Measurements from ENCODE around the gene MAK.
"Not testable (repeated sequence)": the region's sequence is repeated elsewhere in the genome, so short reads cannot be mapped to it uniquely, and the experiment has no call there.

The MAK gene

DNA sequence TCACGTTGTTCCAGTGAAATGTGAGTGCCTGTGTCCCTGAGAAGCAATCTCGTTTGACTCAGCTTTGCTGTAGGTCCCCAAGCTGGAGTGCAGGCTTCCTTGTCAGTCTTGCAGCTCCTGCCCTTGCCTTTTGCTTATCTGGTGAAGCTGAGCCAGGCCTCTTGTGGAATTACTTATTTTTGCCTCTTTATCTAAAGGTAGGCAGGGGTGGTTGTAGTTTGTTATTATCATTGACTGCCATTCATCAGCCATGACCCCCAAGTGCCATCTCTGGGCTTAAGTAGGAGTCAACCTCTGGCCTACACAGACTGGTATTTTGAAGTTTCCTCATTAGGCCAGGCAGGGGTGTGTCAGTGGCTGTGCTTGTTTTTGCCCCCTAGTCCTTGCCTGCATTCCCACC lies 88.6 kb downstream of the MAK start:
- no peak overlapping the region for H3K4me3 ChIP-seq (ENCODE audit: low read depth, low read length)
- TF ChIP-seq CTCF (IDR thresholded peaks at IDR 0.05; ENCODE audit: borderline replicate concordance, insufficient read depth, low read depth, low read length), result no peak

- no peak for TF ChIP-seq CTCF (IDR thresholded peaks at IDR 0.05; ENCODE audit: borderline replicate concordance, insufficient read depth, low read depth, low read length)
- H3K4me3 ChIP-seq (ENCODE audit: low read depth, low read length), result peak within 1 kb of the TSS; percentile 55
These were observed 90.9 kb downstream of the MAK start, which contains the start of gene TMEM14B for GRCh38 chr6:10747251-10747972. Gene TMEM14B, plus strand, starts transcription at chr6:10747805. Its CDS starts 1,441 bp downstream, at chr6:10749246.

GRCh38 chr6:10746915-10747250 lies 91.5 kb downstream of the MAK start:
- H3K4me3 ChIP-seq (ENCODE audit: low read depth, low read length), result peak overlapping the region; percentile 55
- TF ChIP-seq CTCF (IDR thresholded peaks at IDR 0.05; ENCODE audit: borderline replicate concordance, insufficient read depth, low read depth, low read length), result no peak

DNA sequence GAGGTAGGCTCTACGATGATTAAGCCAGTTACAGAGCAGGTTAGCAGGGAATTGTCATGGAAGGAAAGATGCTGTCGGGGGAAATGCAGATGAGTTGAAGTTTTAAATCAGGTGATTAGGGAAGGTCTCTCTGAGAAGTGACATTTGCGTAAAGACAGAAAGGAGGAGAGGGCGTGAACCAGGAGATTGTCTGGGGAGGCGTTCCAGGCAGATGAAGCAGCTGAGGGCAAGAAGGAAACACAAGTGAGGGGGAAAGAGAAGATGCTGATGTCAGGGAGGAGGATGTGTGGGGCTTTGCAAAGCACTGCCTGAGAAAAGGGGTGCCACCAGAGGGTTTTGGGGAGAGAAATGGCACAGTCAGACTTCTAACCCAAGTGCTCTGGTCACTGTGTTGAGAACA lies 93.2 kb downstream of the MAK start:
- no peak overlapping the region for H3K4me3 ChIP-seq (ENCODE audit: low read depth, low read length)
- no peak for TF ChIP-seq CTCF (IDR thresholded peaks at IDR 0.05; ENCODE audit: borderline replicate concordance, insufficient read depth, low read depth, low read length)

DNA sequence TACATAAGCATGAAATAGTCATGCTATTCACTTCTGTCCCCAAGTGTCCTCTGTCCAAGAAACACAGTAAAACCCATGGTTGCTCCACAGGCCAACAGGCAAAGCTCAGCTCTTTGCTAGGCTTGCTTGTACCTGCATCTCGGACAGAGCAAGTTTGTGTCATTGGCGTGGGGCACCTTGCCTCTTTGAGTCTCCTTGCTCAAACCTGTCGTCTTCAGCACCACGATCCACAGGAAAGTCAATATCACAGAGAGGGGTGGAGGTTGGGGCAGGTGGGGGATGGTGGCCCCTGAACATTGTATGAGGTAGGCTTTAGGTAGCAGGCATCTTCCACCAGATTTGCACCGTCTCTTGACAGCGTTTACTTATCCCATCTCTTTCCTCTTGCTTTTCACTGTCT lies 94.8 kb downstream of the MAK start:
- no peak for TF ChIP-seq CTCF (IDR thresholded peaks at IDR 0.05; ENCODE audit: borderline replicate concordance, insufficient read depth, low read depth, low read length)
- H3K4me3 ChIP-seq (ENCODE audit: low read depth, low read length), result no peak overlapping the region

DNA sequence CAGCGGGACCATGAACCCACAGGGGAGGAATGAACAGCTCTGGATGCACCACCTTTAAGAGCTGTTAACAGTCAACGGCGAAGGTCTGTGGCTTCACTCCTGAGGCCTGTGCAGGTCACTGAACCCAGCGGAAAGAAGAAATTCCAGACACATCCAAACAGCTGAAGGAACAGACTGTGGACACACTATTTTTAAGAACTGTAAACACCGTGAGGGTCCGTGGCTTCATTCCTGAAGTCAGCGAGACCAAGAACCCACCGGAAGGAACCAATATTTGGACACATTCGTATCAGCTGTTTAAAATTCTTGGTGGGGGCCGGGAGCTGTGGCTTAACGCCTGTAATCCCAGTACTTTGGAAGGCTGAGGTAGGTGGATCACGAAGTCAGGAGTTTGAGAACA lies 96.1 kb downstream of the MAK start:
- TF ChIP-seq CTCF (IDR thresholded peaks at IDR 0.05; ENCODE audit: borderline replicate concordance, insufficient read depth, low read depth, low read length), result no peak
- H3K4me3 ChIP-seq (ENCODE audit: low read depth, low read length), result no peak overlapping the region

GRCh38 chr6:10741643-10742042 lies 96.7 kb downstream of the MAK start:
- H3K4me3 ChIP-seq (ENCODE audit: low read depth, low read length), result not testable (repeated sequence)
